Duodenal mucosa (tissue), 2 donors: ENCODE results near the gene PRDX3.
"Not testable (repeated sequence)": the region's sequence is repeated elsewhere in the genome, so short reads cannot be mapped to it uniquely, and the experiment has no call there.

Experiments used
- H3K27ac ChIP-seq: one replicate; pipeline ENCODE4 v1.7.0; 2013; ENCODE audit warnings: low read depth, low read length
- H3K27me3 ChIP-seq, 2 donors: one replicate each; pipeline ENCODE4 v1.7.0; 2013; ENCODE audit warnings: low read length in 2 of 2, control low read depth in 1 of 2; ENCODE audit not compliant: insufficient read depth in 2 of 2, control insufficient read depth in 1 of 2
- H3K36me3 ChIP-seq, 2 donors: one replicate each; pipeline ENCODE4 v1.7.0; 2013; ENCODE audit warnings: low read length in 2 of 2, control low read depth in 1 of 2; ENCODE audit not compliant: insufficient read depth in 2 of 2, control insufficient read depth in 1 of 2
- H3K4me1 ChIP-seq, 2 donors: one replicate each; pipeline ENCODE4 v1.7.0; 2013; ENCODE audit warnings: low read length in 2 of 2, control low read depth in 1 of 2; ENCODE audit not compliant: insufficient read depth in 2 of 2, control insufficient read depth in 1 of 2
- H3K4me3 ChIP-seq, 2 donors: one replicate each; pipeline ENCODE4 v1.7.0; 2013; ENCODE audit warnings: low read length in 2 of 2, low read depth in 1 of 2
- H3K9ac ChIP-seq, 2 donors: one replicate each; pipeline ENCODE4 v1.7.0; 2013; ENCODE audit warnings: low read length in 2 of 2, low read depth in 1 of 2
- H3K9me3 ChIP-seq, 2 donors: one replicate each; pipeline ENCODE4 v1.7.0; 2013; ENCODE audit warnings: low read length in 2 of 2, control low read depth in 1 of 2; ENCODE audit not compliant: control insufficient read depth in 1 of 2

Gene PRDX3

GRCh38 chr10:119190954-119191785, 12.6 kb upstream of the PRDX3 start:
- no peak overlapping the region for H3K27ac ChIP-seq
- no peak overlapping the region for H3K4me3 ChIP-seq
- H3K9ac ChIP-seq: no peak overlapping the region
- H3K27me3 ChIP-seq: no peaks in the 10 kb centered on the region
- H3K36me3 ChIP-seq: no peaks in the 10 kb centered on the region
- no peaks in the 10 kb centered on the region for H3K4me1 ChIP-seq
- no peaks in the 10 kb centered on the region for H3K9me3 ChIP-seq

GRCh38 chr10:119190353-119190752, 11.7 kb upstream of the PRDX3 start:
- Histone ChIP-seq H3K36me3 (no peaks in the 10 kb centered on the region), H3K27me3 (no peaks in the 10 kb centered on the region), H3K27ac (no peak overlapping the region), H3K4me3 (no peak overlapping the region), H3K4me1 (no peaks in the 10 kb centered on the region), H3K9ac (no peak overlapping the region), H3K9me3 (no peaks in the 10 kb centered on the region)

GRCh38 chr10:119189811-119190282, 11.2 kb upstream of the PRDX3 start:
- Histone ChIP-seq H3K4me3 (no peak overlapping the region), H3K9ac (no peak overlapping the region), H3K27me3 (no peaks in the 10 kb centered on the region), H3K9me3 (no peaks in the 10 kb centered on the region), H3K36me3 (no peaks in the 10 kb centered on the region), H3K27ac (no peak overlapping the region), H3K4me1 (no peaks in the 10 kb centered on the region)

GRCh38 chr10:119183664-119184412, 5.2 kb upstream of the PRDX3 start:
- no peak overlapping the region for H3K27ac ChIP-seq
- H3K36me3 ChIP-seq: no peaks in the 10 kb centered on the region
- no peak overlapping the region for H3K9ac ChIP-seq
- H3K4me1 ChIP-seq: peaks cover 3 to 4% of the 10 kb centered on the region in 2 donors
- H3K9me3 ChIP-seq: no peaks in the 10 kb centered on the region
- no peak overlapping the region for H3K4me3 ChIP-seq
- H3K27me3 ChIP-seq: no peaks in the 10 kb centered on the region

- not testable (repeated sequence) for H3K9me3 ChIP-seq, H3K4me3 ChIP-seq, H3K4me1 ChIP-seq, H3K36me3 ChIP-seq, H3K27me3 ChIP-seq, H3K9ac ChIP-seq, H3K27ac ChIP-seq
These were observed 2.3 kb upstream of the PRDX3 start for GRCh38 chr10:119180850-119181400.

- Histone ChIP-seq H3K27ac (no peak overlapping the region), H3K36me3 (peaks cover 0 to 13% of the 10 kb centered on the region in 2 donors), H3K9me3 (no peaks in the 10 kb centered on the region), H3K9ac (peak overlapping the region; percentile 44 to 87), H3K4me1 (peaks cover 4 to 5% of the 10 kb centered on the region in 2 donors), H3K4me3 (peak overlapping the region; percentile 88 to 95), H3K27me3 (no peaks in the 10 kb centered on the region)
These were observed 772 bp downstream of the PRDX3 start for GRCh38 chr10:119177708-119178371.

- Histone ChIP-seq H3K4me3 (no peak overlapping the region), H3K9me3 (no peaks in the 10 kb centered on the region), H3K27ac (no peak overlapping the region), H3K9ac (no peak overlapping the region), H3K27me3 (no peaks in the 10 kb centered on the region), H3K36me3 (peaks cover 4 to 29% of the 10 kb centered on the region in 2 donors), H3K4me1 (peaks cover 4 to 5% of the 10 kb centered on the region in 2 donors)
These were observed 2.4 kb downstream of the PRDX3 start for GRCh38 chr10:119176166-119176565.

- H3K36me3 ChIP-seq: peaks cover 4 to 46% of the 10 kb centered on the region in 2 donors
- H3K27ac ChIP-seq: no peak overlapping the region
- H3K9me3 ChIP-seq: no peaks in the 10 kb centered on the region
- peaks cover 3 to 5% of the 10 kb centered on the region in 2 donors for H3K4me1 ChIP-seq
- no peak overlapping the region for H3K4me3 ChIP-seq
- no peaks in the 10 kb centered on the region for H3K27me3 ChIP-seq
- H3K9ac ChIP-seq: no peak overlapping the region
These were observed 4.5 kb downstream of the PRDX3 start for GRCh38 chr10:119174109-119174508.

GRCh38 chr10:119167041-119167440, 11.6 kb downstream of the PRDX3 start:
- no peak overlapping the region for H3K9ac ChIP-seq
- H3K36me3 ChIP-seq: peaks cover 2 to 40% of the 10 kb centered on the region in 2 donors
- H3K4me3 ChIP-seq: no peak overlapping the region
- H3K4me1 ChIP-seq: peaks cover 8 to 17% of the 10 kb centered on the region in 2 donors
- no peak overlapping the region for H3K27ac ChIP-seq
- no peaks in the 10 kb centered on the region for H3K9me3 ChIP-seq
- H3K27me3 ChIP-seq: no peaks in the 10 kb centered on the region
